Psoas muscle (tissue), 8 donors: ENCODE results near the gene JAM2. TPM values are rescaled to one million over a fixed set of nuclear protein-coding genes. Genes with fewer than 3 reads are reported as not detected.

Source experiments
- ATAC-seq, 4 donors: fragments of 200-7000 bp; cut with Tn5 transposase; one replicate each; pipeline ENCODE4 v1.9.1; 2020; ENCODE audit warnings: moderate library complexity in 3 of 4, mild to moderate bottlenecking in 2 of 4
- DNase-seq, 2 donors: peaks; one replicate each; pipeline ENCODE4 v3.0.0-alpha.2; 2020
- H3K27ac ChIP-seq: fragments of 200-600 bp; one replicate; pipeline ENCODE4 v1.8.0; 2022
- H3K27me3 ChIP-seq, 3 donors: fragments of 200-600 bp in 1 of 3; one replicate each; pipeline versions ENCODE4 v1.6.1 to v1.8.0; 2013 to 2022; ENCODE audit warnings: low read length in 2 of 3, mild to moderate bottlenecking in 2 of 3, moderate library complexity in 1 of 3; ENCODE audit not compliant: insufficient read depth in 3 of 3
- H3K36me3 ChIP-seq, 2 donors: fragments of 200-600 bp in 1 of 2; one replicate each; pipeline versions ENCODE4 v1.6.1 to v1.8.0; 2013 to 2022; ENCODE audit warnings: low read depth in 1 of 2, mild to moderate bottlenecking in 1 of 2, moderate library complexity in 1 of 2; ENCODE audit not compliant: insufficient read depth in 1 of 2
- H3K4me1 ChIP-seq: fragments of 200-600 bp; one replicate; pipeline ENCODE4 v1.8.0; 2022
- H3K4me3 ChIP-seq: fragments of 200-600 bp; one replicate; pipeline ENCODE4 v1.8.0; 2022; ENCODE audit warnings: mild to moderate bottlenecking
- H3K9me3 ChIP-seq: fragments of 200-600 bp; one replicate; pipeline ENCODE4 v1.8.0; 2022
- CTCF ChIP-seq: fragments of 200-600 bp; IDR thresholded peaks from one replicate; pipeline ENCODE4 v1.8.0; 2022; ENCODE audit warnings: antibody characterized with exemption
- WGBS, 3 donors: extraction: QIAGEN DNeasy Blood & Tissue Kit; methylation state at CpG; one replicate each; pipeline versions ENCODE4 v1.1.6 to v1.1.7; 2013; 5-methylcytosine and 5-hydroxymethylcytosine counted together
- intact Hi-C, 2 donors: fragments of 100-400 bp; cut with DNase I; formaldehyde crosslinking; loops; one replicate each; pipeline versions ENCODE4 v1.11.0 to v1.14.2; 2022
- long read RNA-seq, 2 donors: library from polyadenylated mRNA; unstranded; transcript quantifications; one replicate each; pipeline ENCODE4 v2.0.0, GENCODE V29; 2021
- polyA plus RNA-seq, 3 donors: library from polyadenylated mRNA; stranded (reverse); fragments of 200-250 nt; gene quantifications; one replicate each; pipeline ENCODE4 v1.2.3, GENCODE V29; 2013
- total RNA-seq, 4 donors: library from RNA; stranded (reverse); fragmentation: NEBNext Ultra II Directional in 2 of 4; extraction: Animal tissue kit (Norgen Biotek cat#: 25700) in 2 of 4; gene quantifications; one replicate each; pipeline versions ENCODE4 v1.2.1 to v1.2.4, GENCODE V29; 2021 to 2023
- donor health status: healthy with polysubstance abuse.
- donor health status: DM: no; HTN: no; CAD: no; lungs with moderate emphysema.
- donor health status: Bipolar disorder and iron deficiency.
- donor health status: healthy.
- donor health status: DM: yes; HTN: yes; CAD: no.
- donor health status: DM: no; HTN: no; CAD: no.
- donor health status: DM: no; HTN: no; CAD: no.
- donor health status: DM: yes; HTN: yes; CAD: no.

JAM2 gene
- total RNA-seq (10 to 100 TPM in 1 of 4 donors, 1 to 10 TPM in 3; 4.4 to 17.1 (median 7.2) TPM), polyA plus RNA-seq (1 to 10 TPM; 3.6 to 4.7 (median 4.3) TPM)
- long read RNA-seq, donor 1: 0 reads
- long read RNA-seq, donor 2: 0 reads

- no peaks in the 10 kb centered on the region for H3K36me3 ChIP-seq
- no peaks in the 10 kb centered on the region for H3K9me3 ChIP-seq
- no peak for TF ChIP-seq CTCF
- intact Hi-C loops: no loop called here
- peak; percentile 33 to 74 (median 48) for ATAC-seq
- H3K4me3 ChIP-seq: peak within 1 kb of the TSS; percentile 71
- peak; percentile 47 to 57 for DNase-seq
- WGBS, 3 donors: 0% methylated on average over 30 to 41 of the region's 41 CpGs
- H3K27me3 ChIP-seq: peaks cover 0 to 20% (median 0%) of the 10 kb centered on the region in 3 donors
- H3K4me1 ChIP-seq: peaks cover 14% of the 10 kb centered on the region
- H3K27ac ChIP-seq: peak within 1 kb of the TSS; percentile 59
These were observed at the start of gene JAM2 for GRCh38 chr21:25638660-25639550. TSS of gene JAM2 (plus strand) at chr21:25639258. CDS start at chr21:25639822, 564 bp downstream.

GRCh38 chr21:25589887-25590286 is 49.2 kb upstream of the JAM2 start:
- intact Hi-C loops: no loop called here
- Histone ChIP-seq H3K9me3 (no peaks in the 10 kb centered on the region), H3K4me1 (no peaks in the 10 kb centered on the region), H3K36me3 (peaks cover 6 to 96% of the 10 kb centered on the region in 2 donors), H3K27me3 (no peaks in the 10 kb centered on the region), H3K4me3 (no peak overlapping the region), H3K27ac (no peak overlapping the region)
- no peak for DNase-seq
- ATAC-seq: no peak
- WGBS, 3 donors: 98 to 100% (median 100%) methylated on average over 1 of the region's 1 CpG
- TF ChIP-seq CTCF: no peak

- WGBS, 3 donors: 0 to 1% (median 0%) methylated on average over 61 to 71 of the region's 71 CpGs
- peaks cover 22% of the 10 kb centered on the region for H3K4me1 ChIP-seq
These were observed 31.7 kb upstream of the JAM2 start, which contains the start of gene MRPL39 for GRCh38 chr21:25607151-25608043. TSS of gene MRPL39 (minus strand) at chr21:25607481. CDS start at chr21:25607475, 6 bp downstream.

More at GRCh38 chr21:25607151-25608043, 31.7 kb upstream of the JAM2 start, which contains the start of gene MRPL39:
- Histone ChIP-seq H3K4me3 (peak within 1 kb of the TSS; percentile 75), H3K27ac (peak within 1 kb of the TSS; percentile 87), H3K36me3 (peaks cover 3 to 32% of the 10 kb centered on the region in 2 donors), H3K9me3 (no peaks in the 10 kb centered on the region), H3K27me3 (no peaks in the 10 kb centered on the region)
- intact Hi-C loops: loop anchor here (1.0 to 5.0 kb wide), 4 partner anchors 29 to 1110 kb away; partner anchors contain the start of genes ATP5PF (in 1 of the 2) and GABPA (in 1 of the 2)
- ATAC-seq: peak; percentile 97 to 98 (median 98)
- DNase-seq: peak; percentile 85 to 91
- TF ChIP-seq CTCF: peak; percentile 54
